DOHH2 (cell line): ENCODE data around the gene CD248.
"Not testable (repeated sequence)": the region's sequence is repeated elsewhere in the genome, so short reads cannot be mapped to it uniquely, and the experiment has no call there.

Experiments used
- H3F3A ChIP-seq: fragments of 200-600 bp; sonication (generic), shearing (Covaris generic); 2 replicates; pipeline ENCODE4 v1.6.0; 2016; ENCODE audit warnings: antibody characterized with exemption, mild to moderate bottlenecking; ENCODE audit not compliant: control insufficient read depth, insufficient read depth
- H3K27ac ChIP-seq: fragments of 200-600 bp; sonication (generic); 2 replicates; pipeline ENCODE4 v1.5.1; 2014; ENCODE audit warnings: low read depth, mild to moderate bottlenecking, low read length, moderate library complexity
- H3K27me3 ChIP-seq: fragments of 200-600 bp; sonication (generic); 2 replicates; pipeline ENCODE4 v1.6.1; 2014; ENCODE audit warnings: mild to moderate bottlenecking, low read length, mixed read lengths; ENCODE audit not compliant: control insufficient read depth
- H3K36me3 ChIP-seq: fragments of 200-600 bp; sonication (generic); 2 replicates; pipeline ENCODE4 v1.6.1; 2014; ENCODE audit warnings: mild to moderate bottlenecking, low read length, moderate library complexity, mixed read lengths; ENCODE audit not compliant: control insufficient read depth
- H3K4me1 ChIP-seq: fragments of 200-600 bp; sonication (generic); 2 replicates; pipeline ENCODE4 v1.6.1; 2014; ENCODE audit warnings: mild to moderate bottlenecking, low read length, mixed read lengths; ENCODE audit not compliant: control insufficient read depth
- H3K4me2 ChIP-seq: fragments of 200-600 bp; sonication (generic); 2 replicates; pipeline ENCODE4 v1.6.0; 2014; ENCODE audit warnings: mild to moderate bottlenecking, low read length, moderate library complexity
- H3K4me3 ChIP-seq: fragments of 200-600 bp; sonication (generic); 2 replicates; pipeline ENCODE4 v1.5.1; 2014; ENCODE audit warnings: mild to moderate bottlenecking, low read length, mixed read lengths
- H3K79me2 ChIP-seq: fragments of 200-600 bp; sonication (generic); 2 replicates; pipeline ENCODE4 v1.6.1; 2014; ENCODE audit warnings: mild to moderate bottlenecking, low read length, mixed read lengths; ENCODE audit not compliant: control insufficient read depth
- H3K9me2 ChIP-seq: fragments of 200-600 bp; sonication (generic); replicated peaks from 2 replicates; pipeline ENCODE4 v1.6.1; 2014; ENCODE audit warnings: mild to moderate bottlenecking, low read length, mixed read lengths; ENCODE audit not compliant: control insufficient read depth
- H3K9me3 ChIP-seq: fragments of 200-600 bp; sonication (generic); 2 replicates; pipeline ENCODE4 v1.6.1; 2014; ENCODE audit warnings: antibody characterized with exemption, low read length, mixed read lengths; ENCODE audit not compliant: control insufficient read depth, insufficient read depth
- H4K20me1 ChIP-seq: fragments of 200-600 bp; sonication (generic); 2 replicates; pipeline ENCODE4 v1.6.0; 2014; ENCODE audit warnings: low read depth, mild to moderate bottlenecking, antibody characterized with exemption, low read length, moderate library complexity; ENCODE audit not compliant: control insufficient read depth, insufficient read depth
- EZH2phosphoT487 ChIP-seq: fragments of 200-600 bp; sonication (generic); IDR thresholded peaks from 2 replicates; pipeline ENCODE4 v1.6.1; 2017; ENCODE audit warnings: borderline replicate concordance, mild to moderate bottlenecking, antibody characterized with exemption, low read length, moderate library complexity, mixed read lengths
- TF ChIP-seq, protein P1 (sequence below): fragments of 200-600 bp; sonication (generic); IDR thresholded peaks from one replicate; pipeline ENCODE4 v1.5.1; 2014; ENCODE audit warnings: antibody characterized with exemption, mild to moderate bottlenecking, low read depth, low read length; ENCODE audit not compliant: poor library complexity, severe bottlenecking

The CD248 gene

GRCh38 chr11:66277471-66278362 is 39.1 kb downstream of the CD248 start, which contains the start of gene CNIH2:
TSS of gene CNIH2 (plus strand) at chr11:66278175. CDS start at chr11:66278457, 282 bp downstream.
- peaks cover 24% of the 10 kb centered on the region for H3K4me1 ChIP-seq
- H3F3A ChIP-seq = peaks cover 3% of the 10 kb centered on the region; the same call in 1 of the 2 replicates
- peak within 1 kb of the TSS; percentile 53 for H3K4me3 ChIP-seq
- H3K9me2 ChIP-seq = no peaks in the 10 kb centered on the region
- no peaks in the 10 kb centered on the region for H4K20me1 ChIP-seq
- H3K4me2 ChIP-seq = peak within 1 kb of the TSS; percentile 65
- no peak within 1 kb of the TSS for H3K27ac ChIP-seq
- no peaks in the 10 kb centered on the region for H3K79me2 ChIP-seq
- H3K27me3 ChIP-seq = no peaks in the 10 kb centered on the region
- TF ChIP-seq, protein P1, sequence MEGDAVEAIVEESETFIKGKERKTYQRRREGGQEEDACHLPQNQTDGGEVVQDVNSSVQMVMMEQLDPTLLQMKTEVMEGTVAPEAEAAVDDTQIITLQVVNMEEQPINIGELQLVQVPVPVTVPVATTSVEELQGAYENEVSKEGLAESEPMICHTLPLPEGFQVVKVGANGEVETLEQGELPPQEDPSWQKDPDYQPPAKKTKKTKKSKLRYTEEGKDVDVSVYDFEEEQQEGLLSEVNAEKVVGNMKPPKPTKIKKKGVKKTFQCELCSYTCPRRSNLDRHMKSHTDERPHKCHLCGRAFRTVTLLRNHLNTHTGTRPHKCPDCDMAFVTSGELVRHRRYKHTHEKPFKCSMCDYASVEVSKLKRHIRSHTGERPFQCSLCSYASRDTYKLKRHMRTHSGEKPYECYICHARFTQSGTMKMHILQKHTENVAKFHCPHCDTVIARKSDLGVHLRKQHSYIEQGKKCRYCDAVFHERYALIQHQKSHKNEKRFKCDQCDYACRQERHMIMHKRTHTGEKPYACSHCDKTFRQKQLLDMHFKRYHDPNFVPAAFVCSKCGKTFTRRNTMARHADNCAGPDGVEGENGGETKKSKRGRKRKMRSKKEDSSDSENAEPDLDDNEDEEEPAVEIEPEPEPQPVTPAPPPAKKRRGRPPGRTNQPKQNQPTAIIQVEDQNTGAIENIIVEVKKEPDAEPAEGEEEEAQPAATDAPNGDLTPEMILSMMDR = no peak
- no peak for TF ChIP-seq EZH2phosphoT487
- peaks cover 27% of the 10 kb centered on the region; the same call in 1 of the 2 replicates for H3K36me3 ChIP-seq
- no peaks in the 10 kb centered on the region for H3K9me3 ChIP-seq

DNA sequence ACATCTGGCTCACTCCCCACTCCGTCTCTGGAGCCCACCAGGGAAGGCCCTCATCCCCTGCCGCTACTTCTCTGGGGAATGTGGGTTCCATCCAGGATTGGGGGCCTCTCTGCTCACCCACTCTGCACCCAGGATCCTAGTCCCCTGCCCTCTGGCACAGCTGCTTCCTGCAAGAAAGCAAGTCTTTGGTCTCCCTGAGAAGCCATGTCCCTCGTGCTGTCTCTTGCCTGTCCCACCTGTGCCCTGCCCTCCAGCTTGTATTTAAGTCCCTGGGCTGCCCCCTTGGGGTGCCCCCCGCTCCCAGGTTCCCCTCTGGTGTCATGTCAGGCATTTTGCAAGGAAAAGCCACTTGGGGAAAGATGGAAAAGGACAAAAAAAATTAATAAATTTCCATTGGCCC is 39.8 kb downstream of the CD248 start:
- H3K36me3 ChIP-seq = peaks cover 34% of the 10 kb centered on the region
- H3K4me2 ChIP-seq, H3K9me3 ChIP-seq: not testable (repeated sequence)

DNA sequence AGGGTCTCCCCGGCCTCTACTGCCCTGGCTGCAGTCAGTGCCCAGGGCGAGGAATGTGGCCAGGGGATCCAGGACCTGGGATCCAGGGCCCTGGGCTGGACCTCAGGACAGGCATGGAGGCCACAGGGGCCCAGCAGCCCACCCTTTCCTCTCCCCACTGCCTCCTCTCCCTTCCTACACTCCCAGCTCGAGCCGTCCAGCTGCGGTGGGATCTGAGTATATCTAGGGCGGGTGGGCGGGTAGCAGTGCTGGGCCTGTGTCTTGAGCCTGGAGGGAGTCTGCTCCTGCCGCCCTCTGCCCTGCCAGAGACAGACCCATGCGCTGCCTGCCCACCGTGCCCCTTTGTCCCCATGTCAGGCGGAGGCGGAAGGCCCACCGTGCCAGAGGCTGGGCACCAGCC is 40.2 kb downstream of the CD248 start:
- H3K79me2 ChIP-seq, H3F3A ChIP-seq, H3K4me2 ChIP-seq, H3K4me3 ChIP-seq, H3K27me3 ChIP-seq, H3K9me3 ChIP-seq, H3K9me2 ChIP-seq, H4K20me1 ChIP-seq, H3K27ac ChIP-seq: not testable (repeated sequence)
- peaks cover 38% of the 10 kb centered on the region for H3K36me3 ChIP-seq
- H3K4me1 ChIP-seq = peaks cover 14% of the 10 kb centered on the region

More for the DNA sequence above, 39.8 kb downstream of the CD248 start:
- H3K27ac ChIP-seq, H3K27me3 ChIP-seq, H3K79me2 ChIP-seq, H3K4me3 ChIP-seq, H4K20me1 ChIP-seq, H3K9me2 ChIP-seq, H3F3A ChIP-seq: not testable (repeated sequence)
- H3K4me1 ChIP-seq = peaks cover 18% of the 10 kb centered on the region

- H3K9me3 ChIP-seq = no peaks in the 10 kb centered on the region
- no peak overlapping the region for H3K4me2 ChIP-seq
- H3F3A ChIP-seq = peaks cover 2% of the 10 kb centered on the region; the same call in 1 of the 2 replicates
- H3K9me2 ChIP-seq = no peaks in the 10 kb centered on the region
- H3K79me2 ChIP-seq = peaks cover 2% of the 10 kb centered on the region
- peaks cover 13% of the 10 kb centered on the region for H3K4me1 ChIP-seq
- H3K4me3 ChIP-seq = no peak overlapping the region
- no peaks in the 10 kb centered on the region for H3K27me3 ChIP-seq
- H3K27ac ChIP-seq = no peak overlapping the region
- TF ChIP-seq, protein P1 = no peak
- TF ChIP-seq EZH2phosphoT487 = no peak
- no peaks in the 10 kb centered on the region for H4K20me1 ChIP-seq
- H3K36me3 ChIP-seq = peaks cover 41% of the 10 kb centered on the region
These were observed 40.7 kb downstream of the CD248 start for GRCh38 chr11:66275984-66276612.
